SIG-M5 (cell line): ENCODE results near the gene HIPK3.

Experiments
- DNase-seq: peaks from one replicate; lab custom pipeline; 2025; lab: John Stamatoyannopoulos, UW

The HIPK3 gene

GRCh38 chr11:33390944-33391892 lies 134.0 kb downstream of the HIPK3 start:
- DNase-seq: no peak

DNA sequence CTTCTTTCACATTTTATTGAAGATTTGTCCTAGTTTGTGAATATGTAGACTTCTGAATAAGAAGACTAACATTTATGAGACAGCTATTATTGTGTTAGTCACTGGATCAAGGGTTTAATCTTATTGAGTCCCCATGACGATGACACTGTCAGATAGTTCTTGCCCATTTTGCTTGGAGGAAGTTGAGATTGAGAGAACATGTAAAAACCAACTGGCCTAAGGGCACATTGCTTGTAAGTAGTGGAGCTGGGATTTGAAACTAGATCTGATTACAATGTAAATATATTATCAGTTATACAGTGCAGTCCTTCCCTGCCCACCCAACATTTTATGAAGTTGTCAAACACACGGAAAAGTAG lies 134.7 kb downstream of the HIPK3 start:
- DNase-seq: no peak

- no peak for DNase-seq
Observed at GRCh38 chr11:33394431-33395109, 137.4 kb downstream of the HIPK3 start.

DNA sequence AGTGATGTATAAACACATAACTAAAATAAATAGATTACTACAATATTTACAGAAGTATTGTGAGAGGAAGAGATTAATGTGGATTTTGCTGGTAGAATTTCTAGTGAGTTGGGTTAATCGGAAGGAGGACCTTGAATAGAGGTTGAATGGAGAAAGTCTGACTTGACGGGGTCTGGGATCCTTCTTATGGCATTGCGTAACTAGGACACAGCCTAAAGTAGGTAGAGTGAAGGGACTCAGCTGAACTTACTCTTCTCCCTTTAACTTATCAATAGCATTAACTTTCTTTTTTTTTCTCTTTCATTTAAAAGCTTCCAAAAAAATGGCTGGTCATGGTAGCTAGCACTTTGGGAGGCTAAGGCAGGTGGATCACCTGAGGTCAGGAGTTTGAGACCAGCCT lies 139.2 kb downstream of the HIPK3 start:
- DNase-seq: no peak

GRCh38 chr11:33399421-33399820 lies 142.2 kb downstream of the HIPK3 start:
- no peak for DNase-seq

GRCh38 chr11:33402066-33402465 lies 144.9 kb downstream of the HIPK3 start:
- no peak for DNase-seq

GRCh38 chr11:33403344-33403743 lies 146.2 kb downstream of the HIPK3 start:
- no peak for DNase-seq

GRCh38 chr11:33405834-33406602 lies 148.8 kb downstream of the HIPK3 start:
- DNase-seq: no peak
